GM23338 (cell line): ENCODE measurements around the gene EXOC4. TPM values are rescaled to one million over a fixed set of nuclear protein-coding genes. Genes with fewer than 3 reads are reported as not detected.

Source experiments
- ATAC-seq: fragments of 200-7000 bp; cut with Tn5 transposase; 3 replicates; pipeline ENCODE4 v1.9.1; 2020
- DNase-seq: peaks from one replicate; pipeline ENCODE4 v3.0.0-alpha.2; 2015; ENCODE audit warnings: low spot score
- H2AFZ ChIP-seq: fragments of 200-600 bp; sonication (generic); 2 replicates; pipeline ENCODE4 v1.8.0; 2016; ENCODE audit warnings: antibody characterized with exemption, mild to moderate bottlenecking, moderate library complexity
- H3F3A ChIP-seq: fragments of 200-600 bp; sonication (generic); replicated peaks from 2 replicates; pipeline ENCODE4 v1.8.0; 2017; ENCODE audit warnings: antibody characterized with exemption, mixed run types, low read depth
- H3K27ac ChIP-seq: fragments of 200-600 bp; sonication (generic); 2 replicates; pipeline ENCODE4 v1.6.1; 2016; ENCODE audit warnings: low read depth
- H3K27me3 ChIP-seq: fragments of 200-600 bp; sonication (generic); 2 replicates; pipeline ENCODE4 v1.8.0; 2016; ENCODE audit warnings: mild to moderate bottlenecking, mixed run types, moderate library complexity; ENCODE audit not compliant: insufficient read depth
- H3K36me3 ChIP-seq: fragments of 200-600 bp; sonication (generic); 2 replicates; pipeline ENCODE4 v1.8.0; 2016; ENCODE audit warnings: mild to moderate bottlenecking; ENCODE audit not compliant: insufficient read depth
- H3K4me1 ChIP-seq: fragments of 200-600 bp; sonication (generic); 2 replicates; pipeline ENCODE4 v1.8.0; 2016; ENCODE audit warnings: mild to moderate bottlenecking, moderate library complexity; ENCODE audit not compliant: insufficient read depth
- H3K4me2 ChIP-seq: fragments of 200-600 bp; sonication (generic); 2 replicates; pipeline ENCODE4 v1.7.1; 2017; ENCODE audit warnings: mixed run types
- H3K4me3 ChIP-seq: fragments of 200-600 bp; sonication (generic); 2 replicates; pipeline ENCODE4 v1.6.1; 2016; ENCODE audit warnings: mixed run types
- H3K79me2 ChIP-seq: fragments of 200-600 bp; sonication (generic); replicated peaks from 2 replicates; pipeline ENCODE4 v1.8.0; 2017; ENCODE audit warnings: mild to moderate bottlenecking; ENCODE audit not compliant: insufficient read depth
- H3K9me2 ChIP-seq: fragments of 200-600 bp; sonication (generic); 2 replicates; pipeline ENCODE4 v1.8.0; 2017; ENCODE audit not compliant: insufficient read depth
- H4K20me1 ChIP-seq: fragments of 200-600 bp; sonication (generic); replicated peaks from 2 replicates; pipeline ENCODE4 v1.8.0; 2017; ENCODE audit warnings: mild to moderate bottlenecking; ENCODE audit not compliant: insufficient read depth
- H3K27ac Mint-ChIP-seq: 2 replicates; pipeline ENCODE4 v1.8.0; 2020; ENCODE audit warnings: inconsistent platforms, mild to moderate bottlenecking, moderate library complexity, mixed read lengths
- H3K27me3 Mint-ChIP-seq: 3 replicates; pipeline ENCODE4 v1.8.0; 2022; ENCODE audit warnings: low read depth, mild to moderate bottlenecking, moderate library complexity, mixed read lengths, inconsistent platforms; ENCODE audit not compliant: insufficient read depth, poor library complexity
- H3K36me3 Mint-ChIP-seq: 3 replicates; pipeline ENCODE4 v1.8.0; 2021; ENCODE audit warnings: low read depth, mild to moderate bottlenecking, inconsistent platforms, moderate library complexity, mixed read lengths
- H3K4me1 Mint-ChIP-seq: 3 replicates; pipeline ENCODE4 v1.8.0; 2020; ENCODE audit warnings: mild to moderate bottlenecking, inconsistent platforms, mixed read lengths
- H3K4me3 Mint-ChIP-seq: 3 replicates; pipeline ENCODE4 v1.8.0; 2021; ENCODE audit warnings: moderate library complexity, mild to moderate bottlenecking, inconsistent platforms, mixed read lengths
- H3K9me3 Mint-ChIP-seq: 3 replicates; pipeline ENCODE4 v1.8.0; 2020; ENCODE audit warnings: moderate library complexity, mild to moderate bottlenecking, inconsistent platforms, mixed read lengths
- NANOG ChIP-seq: IDR thresholded peaks from 2 replicates; pipeline ENCODE4 v1.6.1; 2016; ENCODE audit warnings: antibody characterized with exemption, borderline replicate concordance
- polyA plus RNA-seq: library from polyadenylated mRNA; unstranded; fragments of >200 nt; fragmentation: Nextera tagmentation; extraction: Ambion mirVana; gene quantifications from 2 replicates; pipeline ENCODE4 v1.2.1, GENCODE V29; 2016
- total RNA-seq: library from RNA; depleted of rRNA; stranded (reverse); fragments of >200 nt; shearing (Covaris generic); gene quantifications from 2 replicates; pipeline ENCODE4 v1.2.3, GENCODE V29; 2014
- TF ChIP-seq, protein P1 (sequence below): fragments of 250-450 bp; sonication (Bioruptor Pico); IDR thresholded peaks from 2 replicates; pipeline ENCODE4 v1.5.0; 2020; ENCODE audit warnings: mild to moderate bottlenecking, moderate library complexity
- TF ChIP-seq, protein P2 (sequence below): IDR thresholded peaks from one replicate; pipeline ENCODE4 v1.6.1; 2018; ENCODE audit warnings: antibody characterized with exemption; ENCODE audit not compliant: unreplicated experiment

Gene EXOC4
- total and polyA plus RNA-seq, 2 experiments from 2014 or later = 37.5 to 52.7 TPM

DNA sequence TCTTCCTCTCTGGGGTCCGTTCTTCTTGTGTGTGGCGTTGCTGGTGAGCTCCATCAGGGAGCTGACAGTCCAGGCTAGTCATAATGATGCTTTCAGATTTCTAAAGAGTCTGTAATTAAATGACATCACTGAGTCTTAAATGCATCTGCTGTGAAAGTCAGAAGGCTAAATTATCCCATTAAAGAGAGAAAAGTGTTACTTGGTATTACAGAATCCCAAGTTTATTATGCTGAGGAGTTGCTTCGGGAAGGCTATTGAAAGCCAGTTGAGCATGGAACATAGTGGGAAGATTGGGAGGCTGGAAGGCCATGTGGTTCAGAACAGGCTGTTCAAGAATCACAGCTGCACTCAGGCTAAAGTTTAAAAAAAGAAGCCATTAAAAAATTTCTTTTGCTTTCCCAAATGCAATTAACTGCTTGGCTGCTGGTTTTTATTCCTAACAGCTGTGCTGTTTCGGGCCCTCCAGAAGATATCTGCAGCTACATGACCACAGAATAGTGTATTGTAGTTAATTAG lies 531.7 kb downstream of the EXOC4 start:
- Histone ChIP-seq H3K4me1 (no peaks in the 10 kb centered on the region), H3K4me3 (no peak overlapping the region), H3K27ac (no peak overlapping the region), H3K9me2 (peaks cover 6% of the 10 kb centered on the region), H3K27me3 (no peaks in the 10 kb centered on the region), H3K36me3 (no peaks in the 10 kb centered on the region), H3K79me2 (no peaks in the 10 kb centered on the region), H3F3A (no peaks in the 10 kb centered on the region), H2AFZ (no peak overlapping the region), H4K20me1 (no peaks in the 10 kb centered on the region; the same call in none of the 2 replicates), H3K4me2 (no peak overlapping the region)
- Mint-ChIP-seq H3K4me1 (no peaks in the 10 kb centered on the region), H3K27ac (no peak overlapping the region), H3K4me3 (no peak overlapping the region), H3K27me3 (no peaks in the 10 kb centered on the region), H3K36me3 (peaks cover 4% of the 10 kb centered on the region; the same call in 2 of the 3 replicates), H3K9me3 (peaks cover 2% of the 10 kb centered on the region; the same call in 1 of the 3 replicates)
- ATAC-seq (no peak), DNase-seq (no peak)
- TF ChIP-seq, protein P1, sequence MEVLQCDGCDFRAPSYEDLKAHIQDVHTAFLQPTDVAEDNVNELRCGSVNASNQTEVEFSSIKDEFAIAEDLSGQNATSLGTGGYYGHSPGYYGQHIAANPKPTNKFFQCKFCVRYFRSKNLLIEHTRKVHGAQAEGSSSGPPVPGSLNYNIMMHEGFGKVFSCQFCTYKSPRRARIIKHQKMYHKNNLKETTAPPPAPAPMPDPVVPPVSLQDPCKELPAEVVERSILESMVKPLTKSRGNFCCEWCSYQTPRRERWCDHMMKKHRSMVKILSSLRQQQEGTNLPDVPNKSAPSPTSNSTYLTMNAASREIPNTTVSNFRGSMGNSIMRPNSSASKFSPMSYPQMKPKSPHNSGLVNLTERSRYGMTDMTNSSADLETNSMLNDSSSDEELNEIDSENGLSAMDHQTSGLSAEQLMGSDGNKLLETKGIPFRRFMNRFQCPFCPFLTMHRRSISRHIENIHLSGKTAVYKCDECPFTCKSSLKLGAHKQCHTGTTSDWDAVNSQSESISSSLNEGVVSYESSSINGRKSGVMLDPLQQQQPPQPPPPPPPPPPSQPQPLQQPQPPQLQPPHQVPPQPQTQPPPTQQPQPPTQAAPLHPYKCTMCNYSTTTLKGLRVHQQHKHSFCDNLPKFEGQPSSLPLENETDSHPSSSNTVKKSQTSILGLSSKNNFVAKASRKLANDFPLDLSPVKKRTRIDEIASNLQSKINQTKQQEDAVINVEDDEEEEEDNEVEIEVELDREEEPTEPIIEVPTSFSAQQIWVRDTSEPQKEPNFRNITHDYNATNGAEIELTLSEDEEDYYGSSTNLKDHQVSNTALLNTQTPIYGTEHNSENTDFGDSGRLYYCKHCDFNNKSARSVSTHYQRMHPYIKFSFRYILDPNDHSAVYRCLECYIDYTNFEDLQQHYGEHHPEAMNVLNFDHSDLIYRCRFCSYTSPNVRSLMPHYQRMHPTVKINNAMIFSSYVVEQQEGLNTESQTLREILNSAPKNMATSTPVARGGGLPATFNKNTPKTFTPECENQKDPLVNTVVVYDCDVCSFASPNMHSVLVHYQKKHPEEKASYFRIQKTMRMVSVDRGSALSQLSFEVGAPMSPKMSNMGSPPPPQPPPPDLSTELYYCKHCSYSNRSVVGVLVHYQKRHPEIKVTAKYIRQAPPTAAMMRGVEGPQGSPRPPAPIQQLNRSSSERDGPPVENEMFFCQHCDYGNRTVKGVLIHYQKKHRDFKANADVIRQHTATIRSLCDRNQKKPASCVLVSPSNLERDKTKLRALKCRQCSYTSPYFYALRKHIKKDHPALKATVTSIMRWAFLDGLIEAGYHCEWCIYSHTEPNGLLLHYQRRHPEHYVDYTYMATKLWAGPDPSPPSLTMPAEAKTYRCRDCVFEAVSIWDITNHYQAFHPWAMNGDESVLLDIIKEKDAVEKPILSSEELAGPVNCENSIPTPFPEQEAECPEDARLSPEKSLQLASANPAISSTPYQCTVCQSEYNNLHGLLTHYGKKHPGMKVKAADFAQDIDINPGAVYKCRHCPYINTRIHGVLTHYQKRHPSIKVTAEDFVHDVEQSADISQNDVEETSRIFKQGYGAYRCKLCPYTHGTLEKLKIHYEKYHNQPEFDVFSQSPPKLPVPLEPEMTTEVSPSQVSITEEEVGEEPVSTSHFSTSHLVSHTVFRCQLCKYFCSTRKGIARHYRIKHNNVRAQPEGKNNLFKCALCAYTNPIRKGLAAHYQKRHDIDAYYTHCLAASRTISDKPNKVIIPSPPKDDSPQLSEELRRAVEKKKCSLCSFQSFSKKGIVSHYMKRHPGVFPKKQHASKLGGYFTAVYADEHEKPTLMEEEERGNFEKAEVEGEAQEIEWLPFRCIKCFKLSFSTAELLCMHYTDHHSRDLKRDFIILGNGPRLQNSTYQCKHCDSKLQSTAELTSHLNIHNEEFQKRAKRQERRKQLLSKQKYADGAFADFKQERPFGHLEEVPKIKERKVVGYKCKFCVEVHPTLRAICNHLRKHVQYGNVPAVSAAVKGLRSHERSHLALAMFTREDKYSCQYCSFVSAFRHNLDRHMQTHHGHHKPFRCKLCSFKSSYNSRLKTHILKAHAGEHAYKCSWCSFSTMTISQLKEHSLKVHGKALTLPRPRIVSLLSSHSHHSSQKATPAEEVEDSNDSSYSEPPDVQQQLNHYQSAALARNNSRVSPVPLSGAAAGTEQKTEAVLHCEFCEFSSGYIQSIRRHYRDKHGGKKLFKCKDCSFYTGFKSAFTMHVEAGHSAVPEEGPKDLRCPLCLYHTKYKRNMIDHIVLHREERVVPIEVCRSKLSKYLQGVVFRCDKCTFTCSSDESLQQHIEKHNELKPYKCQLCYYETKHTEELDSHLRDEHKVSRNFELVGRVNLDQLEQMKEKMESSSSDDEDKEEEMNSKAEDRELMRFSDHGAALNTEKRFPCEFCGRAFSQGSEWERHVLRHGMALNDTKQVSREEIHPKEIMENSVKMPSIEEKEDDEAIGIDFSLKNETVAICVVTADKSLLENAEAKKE (CRISPR knock-in tag) = no peak
- no peak for TF ChIP-seq NANOG
- TF ChIP-seq, protein P2, sequence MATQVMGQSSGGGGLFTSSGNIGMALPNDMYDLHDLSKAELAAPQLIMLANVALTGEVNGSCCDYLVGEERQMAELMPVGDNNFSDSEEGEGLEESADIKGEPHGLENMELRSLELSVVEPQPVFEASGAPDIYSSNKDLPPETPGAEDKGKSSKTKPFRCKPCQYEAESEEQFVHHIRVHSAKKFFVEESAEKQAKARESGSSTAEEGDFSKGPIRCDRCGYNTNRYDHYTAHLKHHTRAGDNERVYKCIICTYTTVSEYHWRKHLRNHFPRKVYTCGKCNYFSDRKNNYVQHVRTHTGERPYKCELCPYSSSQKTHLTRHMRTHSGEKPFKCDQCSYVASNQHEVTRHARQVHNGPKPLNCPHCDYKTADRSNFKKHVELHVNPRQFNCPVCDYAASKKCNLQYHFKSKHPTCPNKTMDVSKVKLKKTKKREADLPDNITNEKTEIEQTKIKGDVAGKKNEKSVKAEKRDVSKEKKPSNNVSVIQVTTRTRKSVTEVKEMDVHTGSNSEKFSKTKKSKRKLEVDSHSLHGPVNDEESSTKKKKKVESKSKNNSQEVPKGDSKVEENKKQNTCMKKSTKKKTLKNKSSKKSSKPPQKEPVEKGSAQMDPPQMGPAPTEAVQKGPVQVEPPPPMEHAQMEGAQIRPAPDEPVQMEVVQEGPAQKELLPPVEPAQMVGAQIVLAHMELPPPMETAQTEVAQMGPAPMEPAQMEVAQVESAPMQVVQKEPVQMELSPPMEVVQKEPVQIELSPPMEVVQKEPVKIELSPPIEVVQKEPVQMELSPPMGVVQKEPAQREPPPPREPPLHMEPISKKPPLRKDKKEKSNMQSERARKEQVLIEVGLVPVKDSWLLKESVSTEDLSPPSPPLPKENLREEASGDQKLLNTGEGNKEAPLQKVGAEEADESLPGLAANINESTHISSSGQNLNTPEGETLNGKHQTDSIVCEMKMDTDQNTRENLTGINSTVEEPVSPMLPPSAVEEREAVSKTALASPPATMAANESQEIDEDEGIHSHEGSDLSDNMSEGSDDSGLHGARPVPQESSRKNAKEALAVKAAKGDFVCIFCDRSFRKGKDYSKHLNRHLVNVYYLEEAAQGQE = no peak
